ENCODE results near the gene GPR15LG. TPM values are rescaled to one million over a fixed set of nuclear protein-coding genes. Genes with fewer than 3 reads are reported as not detected.

The GPR15LG gene
- total and polyA plus RNA-seq, 10 of the 15 experiments (the other 5 are each of a cell fraction or from before 2014, with no cell fraction given), result 1.1 to 12.2 (median 1.4) TPM

- no peak for TF ChIP-seq CHD1 (IDR thresholded peaks at IDR 0.05; ENCODE audit: low read depth, low read length)
- no peak for TF ChIP-seq ZBED1 (IDR thresholded peaks at IDR 0.05; ENCODE audit: borderline replicate concordance)
- no peak for TF ChIP-seq MYC (IDR thresholded peaks at IDR 0.05; ENCODE audit: insufficient read depth, insufficient read length, insufficient replicate concordance, low read length, severe bottlenecking)
These were observed 10.9 kb downstream of the GPR15LG start (continued) for GRCh38 chr10:84184517-84184916.

GRCh38 chr10:84185526-84186175, 12.1 kb downstream of the GPR15LG start:
- CTCF ChIA-PET, result interaction anchor here (0.9 kb wide), 1 partner anchor 38 kb away, joined by 4 read pairs; no protein-coding TSS in a partner anchor
- no peak overlapping the region for H3K4me3 ChIP-seq
- intact Hi-C loops (cut with micrococcal nuclease; ENCODE audit: unreplicated experiment), result no loop called here
- TF ChIP-seq BRCA1 (IDR thresholded peaks at IDR 0.05; ENCODE audit: low read depth, low read length), result no peak
- TF ChIP-seq HCFC1 (IDR thresholded peaks at IDR 0.05; ENCODE audit: low read length), result no peak
- TF ChIP-seq MYB (IDR thresholded peaks at IDR 0.05; ENCODE audit: borderline replicate concordance, low read depth, low read length), result no peak
- TF ChIP-seq ATF2 (IDR thresholded peaks at IDR 0.05; ENCODE audit: low read length), result no peak
- no peak for TF ChIP-seq SMC3 (IDR thresholded peaks at IDR 0.05; ENCODE audit: borderline replicate concordance, low read length)
- no peak for TF ChIP-seq JUNB (IDR thresholded peaks at IDR 0.05)
- TF ChIP-seq WRNIP1 (IDR thresholded peaks at IDR 0.05; ENCODE audit: borderline replicate concordance, low read depth, low read length), result no peak
- no peak for TF ChIP-seq ZSCAN29 (IDR thresholded peaks at IDR 0.05)
- TF ChIP-seq CREM (IDR thresholded peaks at IDR 0.05; ENCODE audit: low read depth), result no peak
- TF ChIP-seq CHD2 (IDR thresholded peaks at IDR 0.05; ENCODE audit: borderline replicate concordance, low read depth, low read length), result no peak
- no peak for TF ChIP-seq BHLHE40 (IDR thresholded peaks at IDR 0.05; ENCODE audit: borderline replicate concordance in 1 of 2, low read depth in 2 of 2, low read length in 1 of 2)
- TF ChIP-seq ZNF207 (IDR thresholded peaks at IDR 0.05; ENCODE audit: borderline replicate concordance), result no peak
- no peak for TF ChIP-seq TAF1 (IDR thresholded peaks at IDR 0.05; ENCODE audit: borderline replicate concordance, low read depth, low read length)
- no peak for TF ChIP-seq BCLAF1 (IDR thresholded peaks at IDR 0.05)
- TF ChIP-seq TCF7 (IDR thresholded peaks at IDR 0.05; ENCODE audit: borderline replicate concordance), result no peak
- TF ChIP-seq ZNF274 (IDR thresholded peaks at IDR 0.05; ENCODE audit: insufficient read depth, insufficient read length), result no peak
- 0 out of 4 replicates have a peak, but pooled peaks cover 0 to 2% of the 10 kb centered on the region in 2 experiments for H3K27me3 ChIP-seq (replicated peaks in 1 of 2; ENCODE audit: control insufficient read depth in 2 of 2, insufficient read depth in 2 of 2, low read length in 1 of 2)
- DNase-seq (ENCODE audit: low read depth, low spot score) (no peak), FAIRE-seq (no peak), ATAC-seq (no peak)
- POLR2A ChIA-PET, result no interaction called here
- no peaks in the 10 kb centered on the region; the same call in 1 of the 2 replicates for H4K20me1 ChIP-seq (ENCODE audit: control insufficient read depth, insufficient read depth)
- BruUV-seq (replicated peaks), result no TSS peak
- in situ Hi-C loops (cut with MboI), result no loop called here
- H3K79me2 ChIP-seq (ENCODE audit: control insufficient read depth, insufficient read depth, low read length), result no peaks in the 10 kb centered on the region
- H2AFZ ChIP-seq (ENCODE audit: control insufficient read depth, low read depth, low read length), result no peak overlapping the region
- H3K9me3 ChIP-seq (replicated peaks; ENCODE audit: control insufficient read depth, insufficient read depth, low read length), result no peaks in the 10 kb centered on the region
- RAD21 ChIA-PET (ENCODE audit: unreplicated experiment), result no interaction called here
- H3K9ac ChIP-seq (ENCODE audit: control insufficient read depth, insufficient read depth, low read length), result no peak overlapping the region
- 30% methylated on average over 11 of the region's 11 CpGs for WGBS (ENCODE audit: insufficient coverage, insufficient replicate concordance, low lambda C conversion rate, missing lambda C conversion rate)
- H3K36me3 ChIP-seq (ENCODE audit: control insufficient read depth in 2 of 2, insufficient read depth in 2 of 2, low read length in 1 of 2), result no peaks in the 10 kb centered on the region
- SMC1A ChIA-PET (ENCODE audit: uncharacterized antibody, unreplicated experiment), result interaction anchor here (0.7 kb wide), 1 partner anchor 25 kb away, joined by 3 read pairs; no protein-coding TSS in a partner anchor
- H3K27ac ChIP-seq (ENCODE audit: control insufficient read depth, insufficient read depth), result no peak overlapping the region
- no peaks in the 10 kb centered on the region for H3K4me1 ChIP-seq (ENCODE audit: control insufficient read depth, insufficient read depth, low read length)
- H3K4me2 ChIP-seq (ENCODE audit: control insufficient read depth, insufficient read depth), result no peak overlapping the region

All from GM12878 (cell line).